NCI-H2107 treated with DMSO at 0.1 percent for 48 hours (cell line): ENCODE data around the gene GAD1.

Source experiments
- DNase-seq: peaks from one replicate; lab custom pipeline; 2025; ENCODE audit not compliant: unreplicated experiment; lab: John Stamatoyannopoulos, UW

GAD1 gene

DNA sequence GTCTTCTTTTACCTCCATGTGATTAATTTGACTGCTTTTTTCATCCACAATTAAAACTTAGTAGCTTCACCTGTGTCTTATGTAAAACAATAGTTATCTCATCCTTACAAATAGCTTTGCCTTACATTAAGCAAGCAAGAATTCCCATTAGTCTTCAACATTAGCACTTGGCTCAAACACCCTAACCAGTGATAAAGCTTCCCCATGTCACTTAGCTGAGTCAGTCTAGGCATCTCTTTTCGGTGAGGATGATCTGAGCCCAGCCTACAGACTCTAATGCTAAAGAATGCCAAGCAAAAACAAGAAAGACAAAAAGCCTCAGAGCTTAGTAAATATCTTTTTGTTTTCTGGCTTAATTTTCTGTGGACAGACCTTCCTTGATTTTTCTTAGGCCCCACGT, 26.1 kb downstream of the GAD1 start:
- DNase-seq, result no peak

DNA sequence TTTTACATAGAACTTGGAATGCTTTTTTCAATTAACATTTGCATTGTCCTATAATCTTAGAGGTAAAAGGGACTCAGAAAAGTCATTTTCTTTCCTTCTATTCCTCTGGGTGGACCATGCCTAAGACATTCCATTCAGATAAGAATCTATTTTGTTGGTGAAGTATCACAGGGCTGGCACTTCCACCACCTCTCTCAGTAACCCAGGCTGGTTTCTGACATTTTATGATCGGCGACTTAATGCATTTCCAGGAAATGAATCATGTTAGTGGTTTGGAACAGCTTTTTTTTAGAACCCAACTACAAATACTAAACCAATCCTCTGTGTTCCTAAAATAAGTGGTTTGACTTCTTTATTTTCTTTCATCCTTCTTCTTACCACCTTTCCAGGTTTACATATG, 27.0 kb downstream of the GAD1 start:
- no peak for DNase-seq

DNA sequence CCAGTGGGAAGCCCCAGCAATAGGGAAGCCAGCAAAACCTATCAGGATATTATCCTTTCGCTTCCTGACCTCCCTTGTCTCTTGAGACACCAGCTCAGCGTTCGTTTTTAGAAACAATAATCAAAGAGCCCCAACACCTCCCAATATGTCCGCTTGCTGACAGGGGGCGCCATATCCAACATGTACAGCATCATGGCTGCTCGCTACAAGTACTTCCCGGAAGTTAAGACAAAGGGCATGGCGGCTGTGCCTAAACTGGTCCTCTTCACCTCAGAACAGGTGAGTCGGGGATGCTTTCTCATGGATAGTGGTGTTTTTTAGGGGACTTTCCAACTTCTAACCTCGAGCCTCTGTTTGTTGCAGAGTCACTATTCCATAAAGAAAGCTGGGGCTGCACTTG, 28.7 kb downstream of the GAD1 start:
- no peak for DNase-seq

DNA sequence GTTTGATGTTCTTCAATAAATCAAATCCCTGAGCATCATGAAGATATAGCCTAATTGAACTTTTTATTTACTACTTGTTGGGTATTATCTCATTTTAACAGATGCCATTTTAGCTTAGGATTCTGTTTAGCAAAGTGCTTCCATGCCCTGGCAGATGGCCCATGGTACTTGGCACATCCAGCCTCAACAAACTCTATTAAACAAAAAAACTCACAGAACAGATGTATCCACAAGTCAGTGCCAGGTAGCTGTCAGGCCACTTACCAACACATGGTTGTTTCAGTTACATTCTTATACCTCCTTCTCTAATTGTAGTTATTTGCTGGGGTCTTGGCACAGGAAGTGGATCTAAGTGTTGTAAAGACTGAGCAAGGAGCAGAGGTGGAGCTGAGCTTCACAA, 29.6 kb downstream of the GAD1 start:
- DNase-seq, result no peak

DNA sequence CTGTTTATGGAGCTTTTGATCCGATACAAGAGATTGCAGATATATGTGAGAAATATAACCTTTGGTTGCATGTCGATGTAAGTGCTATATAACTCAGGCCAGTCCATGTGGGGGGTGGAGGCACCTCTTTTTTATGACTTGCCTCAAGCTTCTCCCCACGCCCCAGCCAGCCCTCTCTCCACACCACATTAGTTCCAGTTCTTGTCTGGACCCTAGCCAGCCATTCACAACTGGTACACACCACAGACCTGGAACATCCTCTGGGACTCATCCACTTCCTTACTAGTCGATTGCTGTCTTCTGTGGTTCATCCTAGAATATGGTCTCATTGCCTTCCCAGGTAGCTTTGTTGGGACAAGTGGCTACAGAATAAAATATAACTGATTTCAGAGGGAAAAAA, 31.0 kb downstream of the GAD1 start:
- DNase-seq, result no peak

DNA sequence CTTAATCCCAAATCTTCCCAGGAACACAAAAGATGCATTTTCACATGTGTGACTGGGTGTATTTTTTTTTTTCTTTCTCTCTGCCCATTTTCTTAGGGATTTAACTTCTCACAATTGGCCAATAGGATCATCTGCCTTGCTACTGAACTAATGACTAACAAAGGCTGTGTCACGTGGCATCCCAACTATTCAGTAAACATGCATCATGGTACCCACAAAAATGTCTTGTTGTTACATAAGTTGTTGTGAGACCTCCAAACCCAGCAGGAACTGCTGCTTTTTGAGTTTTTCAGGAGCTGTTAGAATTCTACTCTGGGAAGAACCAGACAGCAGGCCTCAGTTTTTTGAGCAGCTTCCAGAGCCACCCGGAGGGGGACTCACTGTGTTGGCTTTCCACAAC, 31.9 kb downstream of the GAD1 start:
- no peak for DNase-seq

DNA sequence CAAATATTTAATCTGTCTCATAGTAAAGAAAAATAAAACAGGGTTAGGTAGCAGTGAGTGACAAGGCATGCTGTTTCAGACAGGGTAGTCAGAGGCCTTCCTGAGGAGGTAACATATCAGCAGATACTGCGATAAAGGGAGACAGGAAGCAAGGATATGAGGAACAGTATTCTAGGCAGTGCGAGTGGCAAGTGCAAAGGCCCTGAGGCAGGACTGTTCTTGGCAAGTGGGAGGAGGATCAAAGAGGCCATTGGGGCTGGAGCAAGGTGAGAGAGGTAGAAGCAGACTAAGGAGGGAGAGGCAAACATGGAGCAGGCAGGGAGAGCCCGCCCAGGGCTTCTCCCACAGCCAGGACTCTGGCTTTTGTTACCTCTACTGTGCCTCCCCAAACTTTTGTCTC, 33.6 kb downstream of the GAD1 start:
- no peak for DNase-seq

DNA sequence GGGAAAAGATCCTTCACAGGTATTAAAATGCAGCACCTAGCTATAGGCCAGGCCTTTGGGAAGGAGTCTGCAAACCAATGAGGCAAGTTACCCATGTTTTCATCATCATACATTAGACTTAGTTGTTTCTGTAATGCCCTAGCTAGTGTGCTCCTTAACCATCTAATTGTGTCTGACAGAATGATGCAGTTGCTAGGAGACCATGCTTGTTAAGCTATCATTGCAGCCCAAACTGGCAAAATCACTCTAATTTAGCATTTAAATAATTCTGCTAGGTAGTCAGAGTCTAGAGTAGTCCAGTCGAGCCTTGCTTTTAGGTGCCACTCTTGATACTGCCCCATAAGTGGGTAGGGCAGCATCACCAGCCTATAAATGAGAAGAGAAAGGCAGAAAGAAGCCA, 34.9 kb downstream of the GAD1 start:
- no peak for DNase-seq

DNA sequence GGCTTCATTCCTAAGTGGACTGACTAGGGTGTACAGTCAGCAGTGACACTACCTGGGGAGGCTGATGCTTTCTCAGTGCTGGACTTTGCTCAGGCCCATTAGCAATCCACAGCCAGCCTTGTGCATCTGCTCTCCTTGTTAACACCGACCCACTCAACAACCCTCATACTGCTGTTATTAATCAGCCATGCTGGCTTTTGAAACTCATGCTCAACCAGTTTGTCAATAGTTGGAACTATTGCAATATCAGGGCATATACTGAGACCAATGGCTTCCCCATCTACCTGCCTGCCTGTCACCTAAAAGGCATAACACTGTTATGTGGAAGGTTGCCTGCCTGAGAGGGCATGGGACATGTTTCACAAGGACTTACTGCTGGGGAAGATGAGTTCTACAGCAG, 39.4 kb downstream of the GAD1 start:
- DNase-seq, result no peak

DNA sequence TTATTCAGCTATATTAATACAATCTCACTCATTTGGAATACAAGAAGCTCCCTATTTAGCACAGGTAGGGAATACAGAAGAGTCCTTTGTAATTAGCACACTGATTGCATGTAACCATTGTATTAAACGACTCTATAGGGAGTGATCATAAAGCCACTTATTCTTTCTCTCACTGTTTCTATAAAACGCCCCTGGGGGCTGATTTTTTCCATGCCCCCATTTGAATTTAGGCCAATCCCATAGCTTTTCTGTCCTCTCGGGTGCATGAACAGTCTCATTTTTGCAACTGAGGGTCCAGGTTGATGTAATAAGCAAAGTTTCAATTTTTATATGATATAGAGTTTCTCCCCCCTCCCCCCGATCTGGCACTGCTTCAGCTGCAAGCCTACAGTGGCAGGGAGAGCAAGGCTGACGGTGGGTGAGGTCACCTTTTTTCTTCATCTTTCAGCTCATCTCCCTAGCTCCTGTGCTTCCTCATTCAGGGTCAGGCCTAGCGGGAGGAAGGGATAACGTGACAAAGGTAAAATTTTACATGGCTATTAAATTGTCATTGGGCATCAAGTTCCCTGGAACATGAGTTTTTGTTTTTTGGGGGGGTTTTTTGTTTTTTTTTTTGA, 45.7 kb downstream of the GAD1 start:
- no peak for DNase-seq

DNA sequence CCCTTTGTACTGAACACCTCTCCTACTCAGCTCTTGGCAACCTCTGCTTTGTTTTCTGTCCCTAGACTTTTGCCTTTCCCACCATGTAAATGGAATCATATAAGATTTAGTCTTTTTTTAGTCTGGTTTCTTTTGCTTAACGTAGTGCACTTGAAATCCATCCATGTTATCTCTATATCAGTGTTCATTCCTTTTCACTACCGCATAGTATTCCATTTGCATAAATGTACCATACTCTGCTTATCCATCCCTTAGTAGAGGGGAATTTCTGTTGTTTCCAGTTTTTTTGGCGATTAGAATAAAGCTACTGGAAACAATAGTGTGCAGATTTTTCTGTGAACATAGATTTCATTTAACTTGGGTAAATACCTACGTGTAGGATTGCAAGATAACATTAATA, 46.4 kb downstream of the GAD1 start:
- no peak for DNase-seq

DNA sequence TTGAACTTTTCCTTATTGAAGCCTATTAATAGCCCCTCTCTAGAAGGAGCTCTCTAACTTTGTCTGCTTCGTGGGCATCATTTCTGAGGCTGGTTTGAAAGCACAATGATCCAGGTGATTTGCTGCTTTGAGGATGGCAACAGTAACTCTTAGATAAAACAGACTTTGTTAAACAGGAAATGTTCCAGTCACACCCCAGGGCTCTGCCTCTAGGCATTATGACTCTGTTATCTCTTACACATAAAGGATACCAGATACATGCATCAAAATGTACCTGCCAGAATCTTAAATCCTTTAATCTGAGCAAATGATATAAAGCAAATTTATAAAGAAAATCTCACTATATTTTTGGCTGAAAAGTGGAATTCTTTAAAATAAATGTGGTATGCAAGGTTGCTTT, 52.3 kb downstream of the GAD1 start:
- DNase-seq, result no peak

DNA sequence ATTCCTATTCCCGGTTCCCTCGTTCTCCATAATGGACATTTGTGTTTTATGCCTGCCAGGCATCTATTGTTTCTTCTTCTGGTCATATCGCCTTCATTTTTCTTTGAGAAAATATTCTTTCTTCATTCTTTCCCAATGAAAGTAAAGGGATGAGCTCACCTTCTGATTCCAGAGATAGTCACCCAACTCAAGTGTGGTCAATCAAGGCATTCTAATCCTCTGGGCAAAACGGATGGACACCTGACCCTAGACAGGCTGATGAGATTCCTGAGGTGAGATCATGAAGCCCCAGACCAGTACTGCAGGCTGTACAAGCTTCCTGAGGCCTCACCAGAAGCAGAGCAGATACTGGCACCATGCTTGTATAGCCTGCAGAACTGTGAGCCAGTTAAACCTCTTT, 52.8 kb downstream of the GAD1 start:
- DNase-seq, result no peak

DNA sequence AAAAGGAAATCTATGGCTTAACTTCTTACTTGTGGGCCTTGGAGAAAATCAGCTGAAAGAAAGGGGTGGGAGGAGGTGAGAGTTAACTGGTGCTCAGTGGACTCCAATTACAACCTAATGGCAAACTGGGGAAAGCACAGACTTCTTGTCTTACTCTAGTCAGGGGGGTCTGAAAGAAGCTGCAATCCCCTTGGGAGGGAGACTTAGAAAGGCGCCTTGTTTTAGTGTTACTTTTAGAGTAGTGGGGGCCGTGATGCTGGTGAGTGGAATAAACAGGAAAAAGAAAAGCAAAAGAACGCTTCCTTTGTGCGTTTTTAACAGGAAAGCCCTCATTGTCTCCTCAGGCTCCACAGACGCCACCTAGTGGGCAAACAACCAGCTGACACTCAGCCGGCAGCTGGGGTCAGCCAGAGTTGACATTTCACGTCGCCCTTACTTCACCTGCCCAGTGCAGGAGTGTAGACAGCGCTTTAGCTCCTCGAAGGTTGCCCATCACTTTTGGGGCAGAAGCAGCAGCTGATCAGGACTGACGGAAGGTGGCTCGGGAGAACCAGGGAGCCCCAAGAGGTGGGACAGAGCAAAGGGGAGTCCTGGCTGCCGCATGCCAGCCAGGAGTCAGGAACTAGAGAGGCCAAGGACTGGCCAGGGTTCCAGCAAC, 56.5 kb downstream of the GAD1 start:
- peak; percentile 58 for DNase-seq

DNA sequence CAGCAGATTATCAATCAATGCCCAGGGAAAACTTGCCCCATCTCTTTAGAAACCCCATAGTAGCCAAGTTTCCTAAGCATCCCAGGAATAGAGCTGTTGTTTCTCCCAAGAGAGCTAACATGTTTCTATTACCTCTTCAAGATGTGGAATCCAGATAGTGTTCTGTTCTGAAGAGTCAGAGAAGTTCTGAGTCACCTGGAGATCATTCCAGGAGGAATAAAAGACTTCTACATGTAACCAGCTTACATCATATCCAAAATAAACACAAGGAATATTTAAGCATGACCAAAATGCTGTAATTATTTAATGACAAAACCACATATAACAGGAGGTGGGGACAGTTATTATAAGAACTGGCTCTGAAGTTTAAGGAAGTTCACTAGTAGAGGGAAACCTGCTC, 61.4 kb downstream of the GAD1 start:
- no peak for DNase-seq

DNA sequence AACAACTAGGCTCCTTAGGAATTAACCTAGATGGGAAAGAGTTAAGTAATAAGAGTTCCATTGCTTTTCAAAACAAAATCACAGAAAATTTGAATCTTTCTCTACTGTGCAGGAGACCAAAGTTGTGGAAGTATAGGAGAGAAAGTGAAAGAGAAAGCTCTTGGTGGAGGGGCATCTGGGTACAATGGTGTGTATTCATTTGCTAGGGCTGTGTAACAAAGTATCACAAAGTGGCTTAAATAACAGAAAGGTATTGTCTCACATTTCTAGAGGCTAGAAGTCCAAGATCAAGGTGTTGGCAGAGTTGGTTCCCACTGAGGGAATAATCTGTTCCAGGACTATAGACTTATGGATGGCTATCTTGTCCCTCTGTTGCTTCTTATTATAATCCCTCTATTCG, 61.8 kb downstream of the GAD1 start:
- DNase-seq, result no peak

DNA sequence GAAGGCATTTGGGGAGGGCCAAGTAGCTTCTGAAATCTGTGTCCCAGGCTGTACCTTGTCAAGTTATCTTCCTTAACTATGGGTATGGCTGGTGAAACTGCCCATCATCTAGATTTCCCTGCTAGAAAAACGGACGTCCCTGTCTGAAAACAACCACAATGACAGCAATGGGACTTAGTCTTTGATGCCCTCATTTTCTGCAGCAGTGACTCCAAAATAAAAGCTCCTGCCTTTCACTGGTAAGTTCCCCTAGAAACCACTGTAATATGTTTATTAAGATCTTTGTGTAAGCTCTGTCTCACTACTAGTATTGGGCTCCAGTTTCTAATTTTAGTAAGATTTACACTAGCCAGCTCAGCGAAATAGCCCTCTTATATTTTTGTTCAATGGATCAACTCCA, 65.2 kb downstream of the GAD1 start:
- DNase-seq, result no peak

DNA sequence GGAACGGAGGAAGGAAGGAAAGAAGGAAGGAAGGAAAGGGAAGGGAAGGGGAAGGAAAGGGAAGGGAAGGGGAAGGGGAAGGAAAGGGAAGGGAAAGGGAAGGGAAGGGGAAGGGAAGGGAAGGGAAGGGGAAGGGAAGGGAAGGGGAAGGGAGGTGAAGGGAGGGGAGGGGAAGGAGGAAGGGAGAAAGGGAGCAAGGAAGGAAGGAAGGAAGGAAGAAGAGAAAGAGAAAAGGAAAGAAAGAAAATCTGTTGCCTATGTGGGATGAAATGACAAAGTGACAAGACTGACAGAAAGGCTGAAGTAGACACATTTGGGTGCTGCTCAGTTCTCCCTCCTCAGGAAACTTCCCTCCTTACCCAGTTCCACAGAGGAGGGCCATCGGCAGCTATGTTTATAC, 66.1 kb downstream of the GAD1 start:
- DNase-seq, result no peak

DNA sequence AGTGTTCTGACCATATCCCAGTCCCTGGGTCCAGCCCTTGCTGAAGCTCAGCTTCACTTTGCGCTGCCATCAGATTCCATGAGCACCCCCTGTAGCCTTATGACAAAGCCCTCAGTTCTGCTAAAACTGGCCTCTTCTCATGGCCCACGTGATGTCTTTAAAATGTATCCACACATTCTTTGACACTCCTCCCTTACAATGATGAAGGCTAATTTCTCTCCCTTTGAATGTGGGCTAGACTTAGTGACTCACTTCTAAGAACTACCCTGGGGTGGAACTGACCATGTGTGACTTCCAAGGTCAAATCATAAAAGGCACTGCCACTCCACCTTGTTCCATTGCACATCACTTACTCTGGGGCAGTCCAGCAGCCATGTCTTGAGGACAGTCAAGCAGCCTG, 67.0 kb downstream of the GAD1 start:
- no peak for DNase-seq

DNA sequence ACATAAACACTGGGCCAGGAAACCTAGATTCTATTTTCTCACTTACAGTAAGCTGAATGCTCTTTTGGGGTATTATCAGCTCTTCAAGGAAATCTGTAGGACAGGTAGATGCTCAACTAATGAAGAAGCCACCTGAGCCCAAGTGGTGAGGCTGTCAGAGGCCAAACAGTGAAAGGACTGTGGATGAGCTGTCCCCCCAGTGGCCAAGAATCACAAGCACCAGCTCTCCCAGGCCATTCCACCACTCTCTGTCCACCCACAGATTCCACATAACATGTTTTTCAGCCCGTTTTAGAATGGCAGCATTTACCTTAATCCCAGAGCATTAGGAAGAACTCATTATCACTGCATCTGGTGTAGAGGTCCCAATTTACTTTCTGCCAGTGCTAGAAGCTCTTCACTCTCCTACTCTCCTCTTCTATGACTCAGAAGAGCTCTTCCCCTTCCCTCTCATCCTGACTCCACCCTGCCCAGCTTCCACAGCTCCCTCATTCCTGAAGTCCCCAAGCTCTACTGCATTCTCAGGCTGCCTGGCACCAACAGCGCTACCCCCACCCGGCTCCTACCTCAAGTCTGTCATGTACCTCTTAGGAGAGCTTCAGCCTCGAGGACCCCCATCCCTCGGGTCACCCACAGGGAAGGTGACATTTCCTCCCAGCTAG, 68.6 kb downstream of the GAD1 start:
- DNase-seq, result no peak

DNA sequence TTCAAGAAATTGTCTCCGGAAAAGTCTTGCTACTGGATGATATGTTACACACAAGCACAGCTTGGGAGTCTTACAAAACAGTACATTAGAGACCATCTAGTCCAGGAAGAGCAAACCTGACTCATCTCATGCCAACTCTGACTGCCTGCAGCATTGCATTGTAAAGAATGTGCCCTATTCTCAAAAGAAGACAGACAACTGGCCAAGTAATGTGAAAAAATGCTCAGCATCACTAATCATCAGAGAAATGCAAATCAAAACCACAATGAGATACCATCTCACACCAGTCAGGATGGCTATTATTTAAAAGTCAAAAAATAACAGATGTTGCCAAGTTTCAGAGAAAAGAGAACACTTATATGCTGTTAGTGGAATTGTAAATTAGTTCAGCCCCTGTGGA, 69.7 kb downstream of the GAD1 start:
- DNase-seq, result no peak

DNA sequence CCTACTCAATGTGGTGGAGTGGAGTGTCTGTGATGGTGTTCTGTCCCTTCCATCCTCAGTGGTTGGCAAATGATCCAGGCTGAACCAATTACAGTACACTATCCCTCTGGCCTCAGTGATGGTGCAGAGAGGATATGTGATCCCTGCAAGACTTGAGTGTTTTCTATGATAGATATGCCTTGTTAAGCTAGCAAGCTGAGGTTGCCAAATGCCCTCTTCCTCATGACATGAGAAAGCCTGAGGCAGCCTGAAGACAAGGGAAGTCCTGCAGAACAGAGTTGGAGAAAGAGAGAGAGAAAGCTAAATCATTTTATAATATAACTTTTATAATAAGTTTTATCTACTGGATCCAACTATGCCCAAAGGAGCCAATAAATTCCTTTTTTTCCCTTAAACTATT, 70.8 kb downstream of the GAD1 start:
- no peak for DNase-seq

DNA sequence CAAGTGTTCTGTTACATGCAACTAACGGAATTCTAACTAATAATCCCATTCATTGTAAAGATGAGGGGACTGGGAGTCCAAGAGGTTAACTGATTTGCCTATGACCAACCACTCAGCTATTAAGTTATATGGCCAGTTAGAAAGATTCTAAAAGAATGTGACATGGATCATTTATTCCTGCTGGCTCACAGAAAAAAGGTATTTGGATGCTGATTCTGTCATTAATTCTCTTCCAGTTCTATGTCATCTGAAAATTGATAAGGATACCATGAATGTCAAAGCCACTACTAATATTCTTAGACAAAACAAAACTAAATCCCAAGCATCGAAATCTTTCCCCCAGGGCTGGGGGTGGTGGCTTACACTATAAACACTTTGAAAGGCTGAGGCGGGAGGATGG, 71.2 kb downstream of the GAD1 start:
- no peak for DNase-seq
